HG03060 (cell line): Measurements from ENCODE around the gene TTC39C.
A peak's percentile ranks its signal among the peaks of the same experiment; 100 is the strongest.
"Not testable (repeated sequence)": the region's sequence is repeated elsewhere in the genome, so short reads cannot be mapped to it uniquely, and the experiment has no call there.

Experiments
- ATAC-seq: cut with Tn5 transposase; IDR thresholded peaks from one replicate; pipeline ENCODE4 v1.9.1; 2021; ENCODE audit warnings: low read depth, moderate number of reproducible peaks; ENCODE audit not compliant: unreplicated experiment

TTC39C gene

GRCh38 chr18:24014986-24015638, 558 bp downstream of the TTC39C start:
- ATAC-seq, result no peak

DNA sequence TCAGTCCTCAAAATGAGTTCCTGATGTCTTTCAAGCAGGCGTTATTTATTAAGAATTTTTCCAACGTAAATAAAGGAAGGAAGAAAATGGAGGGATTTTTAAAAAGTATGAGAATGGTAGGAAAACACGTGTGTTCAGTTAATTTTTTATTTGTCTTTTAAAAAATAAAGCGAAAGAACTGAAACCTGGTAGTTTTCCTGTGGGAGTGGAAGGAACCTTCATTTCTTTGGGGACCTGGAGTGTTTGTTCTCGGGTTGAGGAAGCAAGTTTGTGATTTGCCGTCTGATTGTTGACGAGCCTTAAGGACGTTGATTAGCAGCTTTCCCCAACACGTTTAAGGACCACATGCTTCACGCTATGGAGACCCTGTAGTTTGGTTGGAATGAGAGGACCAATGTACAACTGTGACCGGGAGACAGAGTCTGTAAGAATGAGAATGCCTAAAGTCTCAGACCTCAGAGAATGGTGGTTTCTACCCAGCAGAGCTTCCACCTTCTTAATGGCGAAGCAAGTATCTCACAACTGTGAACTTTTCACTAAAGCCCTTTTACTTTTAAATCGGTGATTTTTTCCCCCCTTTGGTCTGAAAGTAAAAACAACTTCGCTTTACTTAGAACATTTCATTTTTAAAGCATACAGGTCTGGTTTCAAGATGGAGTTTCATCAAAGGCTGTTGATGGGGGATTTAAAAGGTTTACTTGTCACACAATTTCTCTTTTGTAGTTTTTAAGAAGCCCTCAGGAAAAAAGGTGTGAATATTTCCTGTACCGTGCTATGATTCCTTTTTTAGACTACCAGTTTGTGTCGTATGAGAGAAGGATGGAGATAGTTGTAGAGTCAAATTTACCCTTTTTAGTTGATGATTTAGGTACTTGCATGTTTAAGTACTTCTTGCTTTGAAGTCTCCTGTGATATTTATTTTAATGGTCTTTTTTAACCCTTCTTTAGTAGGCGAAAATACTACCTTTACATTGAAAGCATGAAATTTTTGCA, 1.4 kb downstream of the TTC39C start:
- ATAC-seq, result no peak

DNA sequence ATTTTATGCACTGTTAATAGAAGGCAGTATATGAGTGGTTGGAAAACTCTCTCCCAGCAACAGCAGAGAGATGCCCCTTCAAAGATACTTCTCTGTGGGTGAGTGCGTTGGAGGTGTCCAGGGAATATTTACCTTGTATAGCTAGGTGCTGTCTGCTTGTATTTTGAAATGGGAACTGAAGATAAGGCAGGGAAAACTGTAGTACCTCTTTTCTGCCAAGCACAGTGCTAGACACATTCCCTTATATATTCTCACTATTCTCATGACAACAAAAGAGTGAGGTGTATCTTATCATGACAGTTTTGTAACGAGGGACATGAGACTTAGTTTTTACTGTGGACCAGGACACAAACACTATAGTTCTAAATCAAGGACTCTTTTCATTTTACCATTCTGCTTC, 2.1 kb downstream of the TTC39C start:
- ATAC-seq, result no peak

DNA sequence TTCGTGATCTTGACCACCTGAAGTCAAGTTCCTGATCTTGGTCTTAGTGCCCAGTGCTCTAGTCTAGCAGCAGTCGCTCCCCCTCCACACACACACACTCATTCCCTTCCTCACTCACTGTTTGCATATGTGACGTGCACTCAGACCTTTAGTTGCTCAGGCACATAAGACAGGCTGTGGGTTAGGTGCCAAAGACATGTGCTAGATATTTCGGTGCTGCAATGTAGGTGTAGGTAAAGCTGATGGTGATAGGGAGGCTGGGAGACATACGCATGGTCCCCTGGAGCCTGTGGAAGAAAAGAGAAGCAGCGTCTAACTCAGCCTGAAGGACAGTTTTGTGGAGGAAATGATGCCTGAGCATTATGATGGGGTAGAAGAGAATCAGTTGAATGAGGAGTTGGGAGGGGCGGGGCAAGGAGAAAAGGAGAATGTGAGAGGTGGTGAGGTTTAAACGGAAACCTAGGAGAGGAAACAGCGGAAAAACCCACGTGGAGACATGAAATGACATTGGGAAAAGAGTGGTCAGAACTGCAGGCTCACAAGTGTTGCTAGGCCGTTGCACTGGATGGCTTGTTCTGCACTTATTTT, 3.8 kb downstream of the TTC39C start:
- no peak for ATAC-seq

GRCh38 chr18:24019641-24020331, 5.2 kb downstream of the TTC39C start:
- peak; percentile 80 for ATAC-seq

GRCh38 chr18:24021505-24021904, 7.0 kb downstream of the TTC39C start:
- no peak for ATAC-seq

GRCh38 chr18:24022161-24022560, 7.6 kb downstream of the TTC39C start:
- no peak for ATAC-seq

- no peak for ATAC-seq
These were observed 8.7 kb downstream of the TTC39C start for GRCh38 chr18:24023185-24023814.

- ATAC-seq, result no peak
These were observed 9.9 kb downstream of the TTC39C start for GRCh38 chr18:24024425-24024824.

- no peak for ATAC-seq
These were observed 11.9 kb downstream of the TTC39C start for GRCh38 chr18:24026457-24026856.

- no peak for ATAC-seq
These were observed 12.7 kb downstream of the TTC39C start for GRCh38 chr18:24027156-24027827.

DNA sequence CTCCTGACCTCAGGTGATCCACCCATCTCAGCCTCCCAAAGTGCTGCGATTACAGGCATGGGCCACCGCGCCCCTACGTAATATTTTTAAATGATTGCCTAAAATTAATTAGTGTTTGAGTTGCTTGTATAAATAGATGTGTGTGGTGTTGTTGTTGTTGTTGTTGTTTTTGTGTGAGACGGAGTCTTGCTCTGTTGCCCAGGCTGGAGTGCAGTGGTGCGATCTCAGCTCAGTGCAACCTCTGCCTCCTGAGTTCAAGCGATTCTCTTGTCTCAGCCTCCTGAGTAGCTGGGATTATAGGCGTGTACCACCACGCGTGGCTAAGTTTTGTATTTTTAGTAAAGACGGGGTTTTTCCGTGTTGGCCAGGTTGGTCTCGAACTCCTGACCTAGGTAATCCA, 14.4 kb downstream of the TTC39C start:
- ATAC-seq, result not testable (repeated sequence)

GRCh38 chr18:24031318-24031717, 16.8 kb downstream of the TTC39C start:
- ATAC-seq, result no peak

DNA sequence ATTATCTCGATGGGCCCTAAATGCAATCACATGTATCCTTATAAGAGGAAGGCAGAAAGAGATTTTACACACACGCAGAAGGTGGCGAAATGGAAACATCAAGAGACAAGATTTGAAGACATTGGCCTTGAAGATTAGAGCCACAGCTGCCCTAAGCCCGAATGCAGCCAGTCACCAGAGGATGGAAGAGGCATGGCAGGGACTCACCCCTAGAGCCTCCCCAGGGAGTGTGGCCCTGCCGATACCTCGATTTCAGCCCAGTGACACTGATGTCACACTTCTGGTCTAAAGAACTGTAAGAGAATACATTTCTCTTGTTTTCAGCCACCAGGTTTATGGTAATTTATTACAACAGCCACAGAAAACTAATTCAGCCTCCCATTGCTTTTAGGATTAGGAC, 17.4 kb downstream of the TTC39C start:
- no peak for ATAC-seq

- ATAC-seq, result no peak
These were observed 19.3 kb downstream of the TTC39C start for GRCh38 chr18:24033641-24034412.

DNA sequence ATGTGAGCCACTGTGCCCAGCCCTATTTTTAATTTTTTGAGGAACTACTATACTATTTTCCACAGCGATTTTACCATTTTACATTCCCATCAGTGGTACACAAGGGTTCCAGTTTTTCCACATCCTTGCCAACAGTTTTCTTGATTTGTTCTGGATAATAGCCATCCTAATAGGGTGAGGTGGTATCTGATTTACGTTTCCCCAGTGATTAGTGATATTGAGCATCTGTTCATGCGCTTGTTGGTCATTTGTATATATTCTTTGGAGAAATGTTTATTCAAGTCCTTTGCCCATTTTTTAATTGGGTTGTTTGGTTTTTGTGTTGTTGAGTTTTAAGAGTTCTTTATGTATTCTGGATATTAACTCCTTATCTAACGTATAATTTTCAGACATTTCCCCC, 20.8 kb downstream of the TTC39C start:
- no peak for ATAC-seq

DNA sequence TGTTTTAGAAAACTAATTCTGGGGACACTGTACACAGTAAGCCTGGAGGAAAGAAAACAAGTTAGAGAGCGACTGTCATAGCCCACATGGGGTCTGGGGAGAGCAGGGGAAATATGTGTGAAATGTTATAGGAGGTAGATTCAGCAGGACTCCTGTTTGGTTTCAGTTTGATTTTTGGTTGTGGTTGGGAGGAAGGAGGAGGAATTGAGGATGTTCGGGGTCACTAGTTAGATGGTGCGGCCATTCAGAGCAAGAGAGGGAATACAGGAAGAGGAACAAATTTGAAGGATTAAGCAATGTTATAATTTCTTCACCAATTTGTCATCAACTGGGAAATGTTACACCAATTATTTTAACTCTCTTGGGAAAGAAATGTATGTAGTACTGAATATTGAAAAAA, 25.1 kb downstream of the TTC39C start:
- ATAC-seq, result no peak

DNA sequence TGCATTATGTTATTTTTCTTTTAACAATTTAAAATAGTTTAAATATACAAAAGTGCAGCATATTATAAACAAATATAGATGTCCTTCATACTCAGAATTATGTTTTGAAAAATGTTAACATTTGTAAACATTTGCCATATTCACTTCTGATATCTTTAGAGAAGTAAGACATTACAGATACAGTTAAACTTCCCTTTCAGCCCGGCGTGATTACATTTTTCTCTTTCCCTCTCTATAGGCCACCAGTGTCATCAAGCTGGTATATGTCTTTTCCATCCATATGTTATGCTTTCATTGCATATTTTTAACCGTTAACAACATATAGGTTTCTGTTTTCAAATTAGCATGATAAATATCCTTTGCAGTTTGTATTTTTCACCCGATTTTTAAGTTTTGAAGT, 27.1 kb downstream of the TTC39C start:
- no peak for ATAC-seq

- ATAC-seq, result no peak
These were observed 28.8 kb downstream of the TTC39C start for GRCh38 chr18:24043403-24043802.
